SK-N-SH (cell line): Measurements from ENCODE around the gene ABHD16B. TPM values are rescaled to one million over a fixed set of nuclear protein-coding genes. Genes with fewer than 3 reads are reported as not detected.

Experiments used
- CTCF ChIA-PET: fragments of 300-600, 350-600 bp; formaldehyde crosslinking; extraction: SDS; loops from one replicate; lab custom pipeline; 2021; lab: Yijun Ruan, JAX
- POLR2A ChIA-PET: fragments of 350-600 bp; sonication (Branson Sonifier 250); formaldehyde crosslinking; extraction: SDS; loops from one replicate; lab custom pipeline; 2020; ENCODE audit warnings: antibody characterized with exemption, inconsistent platforms; lab: Yijun Ruan, JAX
- DNase-seq: peaks from one replicate; pipeline ENCODE4 v3.0.0; 2012
- H2AFZ ChIP-seq: fragments of 200-600 bp; sonication (generic); 2 replicates; pipeline ENCODE4 v1.8.1; 2016; ENCODE audit warnings: antibody characterized with exemption, mild to moderate bottlenecking, low read depth
- H3F3A ChIP-seq: fragments of 200-600 bp; sonication (generic); replicated peaks from 2 replicates; pipeline ENCODE3; 2016; ENCODE audit warnings: antibody characterized with exemption, mild to moderate bottlenecking; ENCODE audit not compliant: insufficient read depth
- H3K27ac ChIP-seq, 2 experiments: fragments of 200-500 bp in 1 of 2; fragments of 200-600 bp in 1 of 2; sonication (Bioruptor generic) in 1 of 2; sonication (generic), shearing (Covaris generic) in 1 of 2; 2 replicates each; pipeline versions ENCODE4 v1.5.1 to v1.6.1; 2014 to 2016; ENCODE audit warnings: low read depth in 2 of 2, inconsistent platforms in 1 of 2, low read length in 1 of 2, mild to moderate bottlenecking in 1 of 2, mixed read lengths in 1 of 2
- H3K27me3 ChIP-seq: fragments of 200-600 bp; sonication (generic), shearing (Covaris generic); 2 replicates; pipeline ENCODE4 v1.6.1; 2016; ENCODE audit warnings: mixed run types; ENCODE audit not compliant: insufficient read depth
- H3K36me3 ChIP-seq, 2 experiments: fragments of 200-500 bp in 1 of 2; fragments of 200-600 bp in 1 of 2; sonication (Bioruptor generic) in 1 of 2; sonication (generic) in 1 of 2; replicated peaks in 1 of 2; 2 replicates each; pipeline versions ENCODE3 to v1.5.1; 2014 to 2016; ENCODE audit warnings: low read length in 1 of 2, mild to moderate bottlenecking in 1 of 2; ENCODE audit not compliant: insufficient read depth in 2 of 2, control insufficient read depth in 1 of 2
- H3K4me1 ChIP-seq, 2 experiments: fragments of 200-500 bp in 1 of 2; fragments of 200-600 bp in 1 of 2; sonication (Bioruptor generic) in 1 of 2; sonication (generic), shearing (Covaris generic) in 1 of 2; 2 replicates each; pipeline versions ENCODE4 v1.5.1 to v1.6.1; 2014 to 2016; ENCODE audit warnings: low read depth in 1 of 2, low read length in 1 of 2, mixed run types in 1 of 2; ENCODE audit not compliant: insufficient read depth in 2 of 2, control insufficient read depth in 1 of 2
- H3K4me2 ChIP-seq: fragments of 200-600 bp; sonication (generic), shearing (Covaris generic); 2 replicates; pipeline ENCODE4 v1.6.1; 2017; ENCODE audit warnings: mixed run types
- H3K4me3 ChIP-seq, 2 experiments: fragments of 200-500 bp in 1 of 2; fragments of 200-600 bp in 1 of 2; sonication (Bioruptor generic) in 1 of 2; sonication (generic), shearing (Covaris generic) in 1 of 2; 2 replicates each; pipeline versions ENCODE4 v1.5.1 to v1.8.1; 2014 to 2016; ENCODE audit warnings: low read depth in 2 of 2, inconsistent platforms in 1 of 2, low read length in 1 of 2, mild to moderate bottlenecking in 1 of 2, mixed read lengths in 1 of 2, moderate library complexity in 1 of 2
- H3K79me2 ChIP-seq: fragments of 200-600 bp; sonication (generic); 2 replicates; pipeline ENCODE4 v1.8.1; 2017; ENCODE audit warnings: mild to moderate bottlenecking; ENCODE audit not compliant: insufficient read depth
- H3K9ac ChIP-seq: fragments of 200-600 bp; sonication (generic); 2 replicates; pipeline ENCODE4 v1.6.1; 2017; ENCODE audit warnings: mixed run types
- H3K9me2 ChIP-seq: fragments of 200-600 bp; sonication (generic); 2 replicates; pipeline ENCODE4 v1.6.1; 2017; ENCODE audit warnings: mixed run types
- H3K9me3 ChIP-seq: fragments of 200-600 bp; sonication (generic); 2 replicates; pipeline ENCODE4 v1.6.1; 2017; ENCODE audit warnings: mixed run types, mild to moderate bottlenecking, moderate library complexity
- H4K20me1 ChIP-seq: fragments of 200-600 bp; sonication (generic); 2 replicates; pipeline ENCODE4 v1.6.1; 2017; ENCODE audit warnings: mild to moderate bottlenecking, mixed run types; ENCODE audit not compliant: insufficient read depth
- CHD2 ChIP-seq: fragments of 150-350 bp; IDR thresholded peaks from 2 replicates; pipeline ENCODE4 v1.6.1; 2018; ENCODE audit warnings: low read length; ENCODE audit not compliant: partially characterized antibody
- ELF1 ChIP-seq: IDR thresholded peaks from 2 replicates; pipeline ENCODE4 v1.4.0; 2012
- EP300 ChIP-seq, 2 experiments: IDR thresholded peaks; 2 replicates each; pipeline versions ENCODE4 v1.4.0 to v1.6.1; 2012; ENCODE audit warnings: borderline replicate concordance in 1 of 2, low read depth in 1 of 2, low read length in 1 of 2
- EZH2phosphoT487 ChIP-seq: fragments of 200-600 bp; sonication (generic); IDR thresholded peaks from 2 replicates; pipeline ENCODE4 v1.6.1; 2017; ENCODE audit warnings: low read depth, mixed run types, mild to moderate bottlenecking, antibody characterized with exemption, moderate library complexity, borderline replicate concordance
- FOXJ3 ChIP-seq: sonication (generic); formaldehyde crosslinking; IDR thresholded peaks from 2 replicates; pipeline ENCODE4 v1.5.1; 2020; ENCODE audit warnings: mild to moderate bottlenecking, missing genetic modification reagents
- GABPA ChIP-seq: IDR thresholded peaks from 2 replicates; pipeline ENCODE4 v1.4.0; 2012; ENCODE audit warnings: low read depth, mild to moderate bottlenecking
- JUND ChIP-seq: IDR thresholded peaks from 2 replicates; pipeline ENCODE4 v1.4.0; 2012
- MXI1 ChIP-seq: IDR thresholded peaks from 2 replicates; pipeline ENCODE4 v1.6.1; 2012; ENCODE audit warnings: mild to moderate bottlenecking, low read depth, low read length, improper control_type of control experiment
- NFIC ChIP-seq: IDR thresholded peaks from 2 replicates; pipeline ENCODE4 v1.4.0; 2012; ENCODE audit warnings: borderline replicate concordance
- NRF1 ChIP-seq: IDR thresholded peaks from 2 replicates; pipeline ENCODE4 v1.6.1; 2012; ENCODE audit warnings: low read depth, mild to moderate bottlenecking, low read length
- RAD21 ChIP-seq: IDR thresholded peaks from 2 replicates; pipeline ENCODE4 v1.6.1; 2012; ENCODE audit warnings: mild to moderate bottlenecking, low read length
- RCOR1 ChIP-seq: fragments of 150-350 bp; IDR thresholded peaks from 2 replicates; pipeline ENCODE4 v1.6.1; 2017; ENCODE audit warnings: antibody characterized with exemption, low read length
- RFX5 ChIP-seq: IDR thresholded peaks from 2 replicates; pipeline ENCODE4 v1.6.1; 2012; ENCODE audit warnings: mild to moderate bottlenecking, improper control_type of control experiment, low read length
- SIN3A ChIP-seq: IDR thresholded peaks from 2 replicates; pipeline ENCODE4 v1.6.1; 2012; ENCODE audit warnings: low read depth, mild to moderate bottlenecking, low read length, moderate library complexity, borderline replicate concordance
- SMC3 ChIP-seq: IDR thresholded peaks from 2 replicates; pipeline ENCODE4 v1.6.1; 2012; ENCODE audit warnings: low read depth, low read length, improper control_type of control experiment
- TAF1 ChIP-seq: IDR thresholded peaks from 2 replicates; pipeline ENCODE4 v1.6.1; 2012; ENCODE audit warnings: low read depth, mild to moderate bottlenecking, low read length, moderate library complexity, borderline replicate concordance
- USF2 ChIP-seq: fragments of 150-350 bp; IDR thresholded peaks from 2 replicates; pipeline ENCODE4 v1.6.1; 2017; ENCODE audit warnings: antibody characterized with exemption, low read length, low read depth, borderline replicate concordance
- YY1 ChIP-seq: IDR thresholded peaks from 2 replicates; pipeline ENCODE4 v1.4.0; 2012; ENCODE audit warnings: low read depth, mild to moderate bottlenecking
- WGBS: methylation state at CpG from one replicate; pipeline ENCODE4 v1.1.6; 2017; ENCODE audit warnings: low lambda C conversion rate; 5-methylcytosine and 5-hydroxymethylcytosine counted together
- polyA plus RNA-seq, 3 experiments: library from polyadenylated mRNA; depleted of rRNA; stranded (reverse); fragments of >200 nt; gene quantifications; 2 replicates each; pipeline ENCODE4 v1.2.3, GENCODE V29; 2012
- TF ChIP-seq, protein P1 (sequence below): IDR thresholded peaks from 2 replicates; pipeline ENCODE4 v1.6.1; 2012; ENCODE audit warnings: mild to moderate bottlenecking, low read depth, low read length, moderate library complexity
- TF ChIP-seq, protein P2 (sequence below): IDR thresholded peaks from 2 replicates; pipeline ENCODE4; 2012
- TF ChIP-seq, protein P3 (sequence below): IDR thresholded peaks from 2 replicates; pipeline ENCODE4 v1.4.0; 2012; ENCODE audit warnings: low read depth, borderline replicate concordance

ABHD16B gene
- polyA plus RNA-seq, 1 of the 3 experiments (the other 2 are of a cell fraction) = not detected

DNA sequence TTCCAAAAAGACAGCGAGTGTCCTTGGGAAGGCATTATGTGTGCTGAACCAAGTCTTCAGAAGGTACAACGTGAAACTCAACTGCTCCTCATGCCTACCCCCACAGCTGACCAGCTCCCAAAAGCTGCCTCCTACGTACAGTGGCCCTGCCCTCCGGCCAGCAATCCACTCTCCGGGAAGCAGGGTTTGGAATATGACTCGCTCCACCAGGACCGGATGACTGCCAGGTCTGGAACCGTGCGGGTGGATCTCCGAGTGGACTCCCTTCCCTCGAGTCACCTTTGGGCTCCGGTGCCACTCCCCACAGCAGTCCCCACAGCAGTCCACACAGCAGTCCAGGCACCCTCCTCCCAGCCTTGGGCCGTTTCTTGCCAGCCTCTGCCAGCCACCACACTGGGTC lies 34.5 kb upstream of the ABHD16B start:
- no peak for TF ChIP-seq USF2
- no peak overlapping the region for H2AFZ ChIP-seq
- POLR2A ChIA-PET = no interaction called here
- H3K9ac ChIP-seq = no peak overlapping the region
- no peak overlapping the region for H3K27ac ChIP-seq
- no peak overlapping the region for H3K4me2 ChIP-seq
- peaks cover 6% of the 10 kb centered on the region; the same call in 1 of the 2 replicates for H3K27me3 ChIP-seq
- H3K4me1 ChIP-seq = peaks cover 0 to 4% of the 10 kb centered on the region in 2 experiments; a peak in 1 of 4 replicates
- H3K79me2 ChIP-seq = no peaks in the 10 kb centered on the region
- CTCF ChIA-PET = interaction anchor here (0.8 to 1.1 kb wide), 2 partner anchors 9 to 51 kb away, joined by 3 to 4 read pairs; no protein-coding TSS in a partner anchor
- H3K4me3 ChIP-seq = no peak overlapping the region
- H3K36me3 ChIP-seq = no peaks in the 10 kb centered on the region
- H3F3A ChIP-seq = peaks cover 4% of the 10 kb centered on the region
- 90% methylated on average over 2 of the region's 13 CpGs for WGBS
- DNase-seq = no peak
- H3K9me2 ChIP-seq = no peaks in the 10 kb centered on the region
- no peaks in the 10 kb centered on the region for H4K20me1 ChIP-seq
- no peaks in the 10 kb centered on the region for H3K9me3 ChIP-seq

GRCh38 chr20:63828124-63828523 lies 33.2 kb upstream of the ABHD16B start:
- no peak overlapping the region for H3K4me2 ChIP-seq

More at GRCh38 chr20:63828124-63828523, 33.2 kb upstream of the ABHD16B start:
- no peaks in the 10 kb centered on the region for H3K79me2 ChIP-seq
- no peaks in the 10 kb centered on the region for H3K9me3 ChIP-seq
- TF ChIP-seq NRF1 = no peak
- TF ChIP-seq SMC3 = no peak
- TF ChIP-seq EP300 (IDR thresholded peaks at IDR 0.05; ENCODE audit: borderline replicate concordance in 1 of 2, low read depth in 1 of 2, low read length in 1 of 2) = no peak
- no peak for TF ChIP-seq FOXJ3 (CRISPR knock-in tag)
- TF ChIP-seq RFX5 = no peak
- TF ChIP-seq, protein P1, sequence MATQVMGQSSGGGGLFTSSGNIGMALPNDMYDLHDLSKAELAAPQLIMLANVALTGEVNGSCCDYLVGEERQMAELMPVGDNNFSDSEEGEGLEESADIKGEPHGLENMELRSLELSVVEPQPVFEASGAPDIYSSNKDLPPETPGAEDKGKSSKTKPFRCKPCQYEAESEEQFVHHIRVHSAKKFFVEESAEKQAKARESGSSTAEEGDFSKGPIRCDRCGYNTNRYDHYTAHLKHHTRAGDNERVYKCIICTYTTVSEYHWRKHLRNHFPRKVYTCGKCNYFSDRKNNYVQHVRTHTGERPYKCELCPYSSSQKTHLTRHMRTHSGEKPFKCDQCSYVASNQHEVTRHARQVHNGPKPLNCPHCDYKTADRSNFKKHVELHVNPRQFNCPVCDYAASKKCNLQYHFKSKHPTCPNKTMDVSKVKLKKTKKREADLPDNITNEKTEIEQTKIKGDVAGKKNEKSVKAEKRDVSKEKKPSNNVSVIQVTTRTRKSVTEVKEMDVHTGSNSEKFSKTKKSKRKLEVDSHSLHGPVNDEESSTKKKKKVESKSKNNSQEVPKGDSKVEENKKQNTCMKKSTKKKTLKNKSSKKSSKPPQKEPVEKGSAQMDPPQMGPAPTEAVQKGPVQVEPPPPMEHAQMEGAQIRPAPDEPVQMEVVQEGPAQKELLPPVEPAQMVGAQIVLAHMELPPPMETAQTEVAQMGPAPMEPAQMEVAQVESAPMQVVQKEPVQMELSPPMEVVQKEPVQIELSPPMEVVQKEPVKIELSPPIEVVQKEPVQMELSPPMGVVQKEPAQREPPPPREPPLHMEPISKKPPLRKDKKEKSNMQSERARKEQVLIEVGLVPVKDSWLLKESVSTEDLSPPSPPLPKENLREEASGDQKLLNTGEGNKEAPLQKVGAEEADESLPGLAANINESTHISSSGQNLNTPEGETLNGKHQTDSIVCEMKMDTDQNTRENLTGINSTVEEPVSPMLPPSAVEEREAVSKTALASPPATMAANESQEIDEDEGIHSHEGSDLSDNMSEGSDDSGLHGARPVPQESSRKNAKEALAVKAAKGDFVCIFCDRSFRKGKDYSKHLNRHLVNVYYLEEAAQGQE = no peak
- TF ChIP-seq, protein P2, sequence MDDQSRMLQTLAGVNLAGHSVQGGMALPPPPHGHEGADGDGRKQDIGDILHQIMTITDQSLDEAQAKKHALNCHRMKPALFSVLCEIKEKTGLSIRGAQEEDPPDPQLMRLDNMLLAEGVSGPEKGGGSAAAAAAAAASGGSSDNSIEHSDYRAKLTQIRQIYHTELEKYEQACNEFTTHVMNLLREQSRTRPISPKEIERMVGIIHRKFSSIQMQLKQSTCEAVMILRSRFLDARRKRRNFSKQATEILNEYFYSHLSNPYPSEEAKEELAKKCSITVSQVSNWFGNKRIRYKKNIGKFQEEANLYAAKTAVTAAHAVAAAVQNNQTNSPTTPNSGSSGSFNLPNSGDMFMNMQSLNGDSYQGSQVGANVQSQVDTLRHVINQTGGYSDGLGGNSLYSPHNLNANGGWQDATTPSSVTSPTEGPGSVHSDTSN = no peak
- no peak for TF ChIP-seq CHD2
- TF ChIP-seq ELF1 = no peak
- no peak for TF ChIP-seq GABPA
- no peak for TF ChIP-seq RCOR1
- no peak for TF ChIP-seq YY1
- no peak for TF ChIP-seq RAD21
- TF ChIP-seq EZH2phosphoT487 = no peak
- TF ChIP-seq SIN3A = no peak
- TF ChIP-seq NFIC = no peak
- TF ChIP-seq, protein P3, sequence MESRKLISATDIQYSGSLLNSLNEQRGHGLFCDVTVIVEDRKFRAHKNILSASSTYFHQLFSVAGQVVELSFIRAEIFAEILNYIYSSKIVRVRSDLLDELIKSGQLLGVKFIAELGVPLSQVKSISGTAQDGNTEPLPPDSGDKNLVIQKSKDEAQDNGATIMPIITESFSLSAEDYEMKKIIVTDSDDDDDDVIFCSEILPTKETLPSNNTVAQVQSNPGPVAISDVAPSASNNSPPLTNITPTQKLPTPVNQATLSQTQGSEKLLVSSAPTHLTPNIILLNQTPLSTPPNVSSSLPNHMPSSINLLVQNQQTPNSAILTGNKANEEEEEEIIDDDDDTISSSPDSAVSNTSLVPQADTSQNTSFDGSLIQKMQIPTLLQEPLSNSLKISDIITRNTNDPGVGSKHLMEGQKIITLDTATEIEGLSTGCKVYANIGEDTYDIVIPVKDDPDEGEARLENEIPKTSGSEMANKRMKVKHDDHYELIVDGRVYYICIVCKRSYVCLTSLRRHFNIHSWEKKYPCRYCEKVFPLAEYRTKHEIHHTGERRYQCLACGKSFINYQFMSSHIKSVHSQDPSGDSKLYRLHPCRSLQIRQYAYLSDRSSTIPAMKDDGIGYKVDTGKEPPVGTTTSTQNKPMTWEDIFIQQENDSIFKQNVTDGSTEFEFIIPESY = no peak
- no peak for TF ChIP-seq MXI1
- TF ChIP-seq JUND = no peak
- no peak for TF ChIP-seq TAF1
- H3K9me2 ChIP-seq = no peaks in the 10 kb centered on the region
- DNase-seq = no peak
- peaks cover 6% of the 10 kb centered on the region; the same call in 1 of the 2 replicates for H3K27me3 ChIP-seq
- ChIA-PET POLR2A (no interaction called here), CTCF (no interaction called here)
- no peak overlapping the region for H2AFZ ChIP-seq
- peaks cover 0 to 4% of the 10 kb centered on the region in 2 experiments; a peak in 1 of 4 replicates for H3K4me1 ChIP-seq
- 95% methylated on average over 8 of the region's 8 CpGs for WGBS
- H3K36me3 ChIP-seq = no peaks in the 10 kb centered on the region
- no peak overlapping the region for H3K9ac ChIP-seq
- H3K4me3 ChIP-seq = no peak overlapping the region
- H3K27ac ChIP-seq = no peak overlapping the region
- H4K20me1 ChIP-seq = no peaks in the 10 kb centered on the region
- H3F3A ChIP-seq = peaks cover 4% of the 10 kb centered on the region
